Fibroblast of pulmonary artery (primary cell): Measurements from ENCODE around the gene NPEPL1.
A peak's percentile ranks its signal among the peaks of the same experiment; 100 is the strongest.

ENCODE experiments used
- DNase-seq: peaks from one replicate; pipeline ENCODE4 v3.0.0-alpha.2; 2010; ENCODE audit warnings: low read depth
- H3K4me3 ChIP-seq: replicated peaks from 2 replicates; pipeline ENCODE4 v1.5.1; 2011; ENCODE audit warnings: low read depth, mild to moderate bottlenecking, control low read depth, low read length, moderate library complexity
- CTCF ChIP-seq: IDR thresholded peaks from 2 replicates; pipeline ENCODE4 v1.5.1; 2011; ENCODE audit warnings: mild to moderate bottlenecking, control low read depth, low read length, inconsistent platforms; ENCODE audit errors: missing control alignments

The NPEPL1 gene

GRCh38 chr20:58649288-58650180 is 43.1 kb upstream of the NPEPL1 start:
- no peak for DNase-seq

DNA sequence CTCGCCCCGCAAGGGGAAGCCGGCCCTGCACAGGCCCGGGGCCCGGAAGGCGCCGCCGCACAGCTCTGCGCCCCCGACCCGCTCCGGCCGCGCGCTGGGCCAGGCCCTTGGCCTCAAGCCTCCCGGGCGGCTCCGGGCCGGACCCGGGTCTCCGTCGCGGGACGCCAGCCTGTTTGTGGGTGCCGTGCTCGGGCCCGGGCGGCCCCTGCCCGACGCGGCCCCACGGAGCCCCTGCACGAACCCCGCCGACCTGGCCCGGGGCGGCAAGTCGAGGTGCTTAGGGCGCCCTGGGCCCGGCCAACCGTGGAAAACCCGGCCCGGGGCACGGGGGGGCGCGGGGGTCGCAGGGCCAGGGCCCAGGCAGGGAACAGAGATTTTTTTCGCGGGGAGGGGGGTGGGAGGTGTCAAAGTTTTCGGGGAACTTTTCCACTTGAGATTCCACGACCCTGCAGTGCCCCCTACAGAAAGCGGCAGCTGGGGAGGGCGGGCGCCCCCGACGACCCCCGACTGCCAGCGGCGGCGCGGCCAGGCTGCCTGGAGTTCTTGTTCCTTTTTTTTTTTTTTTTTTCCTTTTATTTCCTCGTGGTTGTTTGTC is 42.3 kb upstream of the NPEPL1 start:
- TF ChIP-seq CTCF, result no peak
- H3K4me3 ChIP-seq, result peak overlapping the region; percentile 97
- no peak for DNase-seq

More at GRCh38 chr20:58649288-58650180, 43.1 kb upstream of the NPEPL1 start:
- no peak overlapping the region for H3K4me3 ChIP-seq
- TF ChIP-seq CTCF, result no peak

GRCh38 chr20:58650776-58651558 is 41.6 kb upstream of the NPEPL1 start, which contains the start of gene STX16:
STX16 (plus strand) TSS chr20:58651283; CDS start chr20:58652007, 724 bp downstream.
- H3K4me3 ChIP-seq, result peak within 1 kb of the TSS; percentile 97
- peak; percentile 35 for TF ChIP-seq CTCF
- DNase-seq, result peak; percentile 94

GRCh38 chr20:58651559-58651945 is 41.0 kb upstream of the NPEPL1 start:
- TF ChIP-seq CTCF, result no peak
- peak overlapping the region; percentile 97 for H3K4me3 ChIP-seq
- no peak for DNase-seq

GRCh38 chr20:58651946-58652605 is 40.5 kb upstream of the NPEPL1 start:
- TF ChIP-seq CTCF, result peak; percentile 1
- DNase-seq, result peak; percentile 78
- H3K4me3 ChIP-seq, result peak overlapping the region; percentile 97

DNA sequence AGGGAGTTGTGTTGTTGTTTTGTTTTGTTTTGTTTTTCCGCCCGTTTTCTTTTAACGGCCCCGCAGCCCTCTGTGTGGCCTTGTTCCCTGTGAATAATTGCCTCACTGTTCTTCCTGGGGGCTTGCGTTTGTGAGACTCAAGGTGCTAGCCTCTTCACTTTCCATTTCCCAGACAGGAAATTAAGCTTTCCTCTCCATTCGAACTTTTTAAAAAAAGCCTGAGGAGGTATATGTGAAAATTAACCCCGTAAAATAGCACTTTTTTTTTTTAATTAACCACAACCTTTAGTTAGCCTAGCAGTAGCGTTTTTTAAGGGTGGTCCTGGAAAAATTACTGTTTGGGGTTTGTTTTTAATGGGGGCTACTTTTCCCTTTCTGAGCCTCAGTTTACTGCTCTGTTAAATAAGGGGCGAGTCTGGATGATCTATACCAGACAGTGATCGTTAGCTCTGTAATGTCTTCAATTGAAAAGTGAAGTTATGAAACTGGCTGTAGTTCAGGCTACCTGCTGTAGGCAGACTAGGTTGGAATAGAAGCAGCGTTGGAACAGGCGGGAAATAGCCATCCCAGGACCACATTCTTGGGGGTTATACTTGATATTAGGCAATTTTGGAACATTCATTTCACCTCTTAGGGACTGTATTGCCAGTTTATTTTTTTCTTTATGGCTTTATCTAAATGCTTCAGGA is 39.9 kb upstream of the NPEPL1 start:
- TF ChIP-seq CTCF, result no peak
- peak overlapping the region; percentile 97 for H3K4me3 ChIP-seq
- DNase-seq, result no peak
